ENCODE measurements around the gene SEC24D.
A peak's percentile ranks its signal among the peaks of the same experiment; 100 is the strongest.

SEC24D gene

GRCh38 chr4:118754890-118755289, 81.0 kb downstream of the SEC24D start:
- FAIRE-seq = no peak
- no peak for DNase-seq (ENCODE audit: low spot score)

- no peak for DNase-seq (ENCODE audit: low spot score)
- FAIRE-seq = no peak
Measured at GRCh38 chr4:118753685-118754084, 82.2 kb downstream of the SEC24D start.

GRCh38 chr4:118753096-118753495, 82.8 kb downstream of the SEC24D start:
- DNase-seq (ENCODE audit: low spot score) = no peak
- no peak for FAIRE-seq

- FAIRE-seq = no peak
Measured at GRCh38 chr4:118752551-118752950, 83.4 kb downstream of the SEC24D start.

GRCh38 chr4:118751629-118752323, 84.2 kb downstream of the SEC24D start:
- DNase-seq (ENCODE audit: low spot score) (no peak), FAIRE-seq (no peak)

More at GRCh38 chr4:118752551-118752950, 83.4 kb downstream of the SEC24D start:
- DNase-seq (ENCODE audit: low spot score) = no peak

- DNase-seq (ENCODE audit: low spot score) (no peak), FAIRE-seq (no peak)
Measured at GRCh38 chr4:118749347-118749988, 86.5 kb downstream of the SEC24D start.

GRCh38 chr4:118746251-118746919, 89.5 kb downstream of the SEC24D start:
- DNase-seq (ENCODE audit: low spot score) = no peak
- no peak for FAIRE-seq

- no peak for FAIRE-seq
Measured at GRCh38 chr4:118745357-118745756, 90.6 kb downstream of the SEC24D start.

GRCh38 chr4:118743867-118744266, 92.1 kb downstream of the SEC24D start:
- no peak for DNase-seq (ENCODE audit: low spot score)
- no peak for FAIRE-seq

More at GRCh38 chr4:118745357-118745756, 90.6 kb downstream of the SEC24D start:
- DNase-seq (ENCODE audit: low spot score) = no peak

- no peak for FAIRE-seq
- no peak for DNase-seq (ENCODE audit: low spot score)
Measured at GRCh38 chr4:118742050-118742449, 93.9 kb downstream of the SEC24D start.

GRCh38 chr4:118741301-118741855, 94.5 kb downstream of the SEC24D start:
- no peak for FAIRE-seq
- no peak for DNase-seq (ENCODE audit: low spot score)

- FAIRE-seq (peak; percentile 79), DNase-seq (ENCODE audit: low spot score) (no peak)
Measured at GRCh38 chr4:118740869-118741268, 95.1 kb downstream of the SEC24D start.

- FAIRE-seq (no peak), DNase-seq (ENCODE audit: low spot score) (no peak)
Measured at GRCh38 chr4:118739022-118739713, 96.8 kb downstream of the SEC24D start.

GRCh38 chr4:118738090-118738489, 97.8 kb downstream of the SEC24D start:
- no peak for FAIRE-seq
- DNase-seq (ENCODE audit: low spot score) = no peak

- DNase-seq (ENCODE audit: low spot score) = no peak
Measured at GRCh38 chr4:118736900-118737299, 99.0 kb downstream of the SEC24D start.

GRCh38 chr4:118734491-118735205, 101.3 kb downstream of the SEC24D start:
- DNase-seq (ENCODE audit: low spot score) (no peak), FAIRE-seq (no peak)

More at GRCh38 chr4:118736900-118737299, 99.0 kb downstream of the SEC24D start:
- FAIRE-seq = no peak

- FAIRE-seq = no peak
- DNase-seq (ENCODE audit: low spot score) = no peak
Measured at GRCh38 chr4:118732591-118733330, 103.2 kb downstream of the SEC24D start.

GRCh38 chr4:118730683-118731082, 105.2 kb downstream of the SEC24D start:
- FAIRE-seq = no peak
- DNase-seq (ENCODE audit: low spot score) = no peak

GRCh38 chr4:118729287-118730286, 106.3 kb downstream of the SEC24D start:
- DNase-seq (ENCODE audit: low spot score) (no peak), FAIRE-seq (no peak)

All from RCC 7860 (cell line).